WERI-Rb-1 (cell line): ENCODE results near the gene NELFCD.

Experiments used
- DNase-seq: peaks from one replicate; pipeline ENCODE4 v3.0.0-alpha.2; 2020
- H3K27ac ChIP-seq: fragments of 250-450 bp; sonication (Bioruptor Pico); 2 replicates; pipeline ENCODE4 v1.5.1; 2020; ENCODE audit warnings: mild to moderate bottlenecking, moderate library complexity
- H3K27me3 ChIP-seq: fragments of 250-450 bp; sonication (Bioruptor Pico); 2 replicates; pipeline ENCODE4 v1.5.1; 2021; ENCODE audit warnings: mild to moderate bottlenecking, low read depth, moderate library complexity; ENCODE audit not compliant: insufficient read depth, severe bottlenecking
- H3K36me3 ChIP-seq: fragments of 250-450 bp; sonication (Bioruptor Pico); 2 replicates; pipeline ENCODE4 v1.5.1; 2020; ENCODE audit warnings: mild to moderate bottlenecking, moderate library complexity
- H3K4me3 ChIP-seq: 2 replicates; pipeline ENCODE4 v1.5.1; 2011; ENCODE audit warnings: low read depth, mild to moderate bottlenecking, control low read depth, low read length
- H3K9me3 ChIP-seq: fragments of 250-450 bp; sonication (Bioruptor Pico); 2 replicates; pipeline ENCODE4 v1.5.1; 2021; ENCODE audit warnings: mild to moderate bottlenecking, moderate library complexity; ENCODE audit not compliant: severe bottlenecking
- CTCF ChIP-seq: IDR thresholded peaks from 2 replicates; pipeline ENCODE4 v1.5.1; 2011; ENCODE audit warnings: low read depth, mild to moderate bottlenecking, control low read depth, inconsistent platforms, low read length

NELFCD gene

GRCh38 chr20:59015411-59015810 is 34.4 kb downstream of the NELFCD start:
- H3K36me3 ChIP-seq: no peaks in the 10 kb centered on the region
- no peak for TF ChIP-seq CTCF
- no peaks in the 10 kb centered on the region for H3K9me3 ChIP-seq
- DNase-seq: no peak
- H3K27me3 ChIP-seq: no peaks in the 10 kb centered on the region
- no peak overlapping the region for H3K27ac ChIP-seq
- H3K4me3 ChIP-seq: no peak overlapping the region

GRCh38 chr20:59015812-59016711 is 35.0 kb downstream of the NELFCD start:
- H3K36me3 ChIP-seq: no peaks in the 10 kb centered on the region
- H3K4me3 ChIP-seq: no peak overlapping the region
- no peak for DNase-seq
- H3K9me3 ChIP-seq: no peaks in the 10 kb centered on the region
- H3K27me3 ChIP-seq: no peaks in the 10 kb centered on the region
- no peak overlapping the region for H3K27ac ChIP-seq
- TF ChIP-seq CTCF: no peak

GRCh38 chr20:59016795-59017492 is 35.9 kb downstream of the NELFCD start:
- no peak for TF ChIP-seq CTCF
- DNase-seq: no peak
- H3K27ac ChIP-seq: no peak overlapping the region

GRCh38 chr20:59017493-59018231 is 36.6 kb downstream of the NELFCD start:
- Histone ChIP-seq H3K36me3 (peaks cover 3% of the 10 kb centered on the region), H3K27ac (no peak overlapping the region), H3K4me3 (no peak overlapping the region), H3K9me3 (no peaks in the 10 kb centered on the region), H3K27me3 (no peaks in the 10 kb centered on the region)
- no peak for DNase-seq
- no peak for TF ChIP-seq CTCF

More at GRCh38 chr20:59016795-59017492, 35.9 kb downstream of the NELFCD start:
- Histone ChIP-seq H3K9me3 (no peaks in the 10 kb centered on the region), H3K36me3 (no peaks in the 10 kb centered on the region), H3K4me3 (no peak overlapping the region), H3K27me3 (no peaks in the 10 kb centered on the region)

GRCh38 chr20:59018817-59019216 is 37.8 kb downstream of the NELFCD start:
- H3K9me3 ChIP-seq: no peaks in the 10 kb centered on the region
- H3K27me3 ChIP-seq: no peaks in the 10 kb centered on the region
- H3K36me3 ChIP-seq: peaks cover 14% of the 10 kb centered on the region
- no peak overlapping the region for H3K27ac ChIP-seq
- no peak for TF ChIP-seq CTCF
- no peak for DNase-seq
- no peak overlapping the region for H3K4me3 ChIP-seq
